ENCODE measurements around the gene ADH1C. TPM values are rescaled to one million over a fixed set of nuclear protein-coding genes. Genes with fewer than 3 reads are reported as not detected.

Gene ADH1C
- total RNA-seq, 1 experiment from 2014 or later, result not detected

DNA sequence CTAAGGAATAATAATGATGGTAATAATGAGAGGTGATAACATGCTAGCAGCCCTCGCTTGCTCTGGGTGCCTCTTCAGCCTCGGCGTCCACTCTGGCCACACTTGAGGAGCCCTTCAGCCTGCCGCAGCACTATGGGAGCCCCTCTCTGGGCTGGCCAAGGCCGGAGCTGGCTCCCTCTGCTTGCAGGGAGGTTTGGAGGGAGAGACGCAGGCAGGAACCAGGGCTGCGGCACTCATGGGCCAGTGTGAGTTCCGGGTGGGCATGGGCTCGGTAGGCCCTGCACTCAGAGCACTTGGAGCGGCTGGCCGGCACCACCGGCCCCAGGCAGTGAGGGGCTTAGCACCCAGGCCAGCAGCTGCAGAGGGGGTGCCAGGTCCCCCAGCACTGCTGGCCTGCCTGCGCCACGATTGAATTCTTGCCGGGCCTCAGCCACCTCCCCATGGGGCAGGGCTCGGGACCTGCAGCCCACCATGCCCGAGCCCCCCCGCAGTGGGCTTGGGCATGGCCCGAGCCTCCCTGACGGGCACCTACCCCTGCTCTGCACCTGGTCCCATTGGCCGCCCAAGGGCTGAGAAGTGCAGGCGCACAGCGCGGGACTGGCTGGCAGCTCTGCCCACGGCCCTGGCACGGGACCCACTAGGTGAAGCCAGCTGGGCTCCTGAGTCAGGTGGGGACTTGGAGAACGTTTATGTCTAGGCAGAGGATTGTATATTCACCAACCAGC, 7.1 kb upstream of the ADH1C start:
- Histone ChIP-seq H2BK5ac (ENCODE audit: insufficient read length, low read length) (no peak overlapping the region), H4K20me1 (ENCODE audit: control insufficient read depth, insufficient read depth, insufficient read length) (no peaks in the 10 kb centered on the region), H3K27ac (ENCODE audit: insufficient read length, low read depth, low read length) (no peak overlapping the region), H4K5ac (ENCODE audit: insufficient read length, low read depth, low read length) (no peak overlapping the region), H3K27me3 (ENCODE audit: insufficient read depth, low read length) (no peaks in the 10 kb centered on the region), H3K4me2 (ENCODE audit: insufficient read depth, insufficient read length, low read length) (no peak overlapping the region), H3K56ac (ENCODE audit: insufficient read length, low read depth, low read length) (no peak overlapping the region), H3K4me1 (ENCODE audit: insufficient read depth, low read length) (no peaks in the 10 kb centered on the region), H3K79me1 (ENCODE audit: insufficient read depth, low read depth, low read length, poor library complexity, severe bottlenecking) (no peaks in the 10 kb centered on the region), H3K18ac (ENCODE audit: insufficient read length, low read depth, low read length) (no peak overlapping the region), H2BK12ac (ENCODE audit: insufficient read length, low read depth, low read length) (no peak overlapping the region), H3K9me3 (ENCODE audit: control insufficient read depth, low read depth, low read length) (no peaks in the 10 kb centered on the region), H2BK15ac (ENCODE audit: low read depth, low read length) (no peak overlapping the region), H2AFZ (ENCODE audit: low read length) (no peak overlapping the region), H3K79me2 (ENCODE audit: insufficient read depth, low read length) (no peaks in the 10 kb centered on the region), H4K91ac (ENCODE audit: insufficient read length, low read depth, low read length) (no peak overlapping the region), H2AK5ac (ENCODE audit: insufficient read length, low read length) (no peak overlapping the region), H2BK120ac (ENCODE audit: low read depth, low read length, poor library complexity, severe bottlenecking) (no peak overlapping the region), H3T11ph (ENCODE audit: low read length) (no peak overlapping the region), H3K23ac (ENCODE audit: insufficient read length, low read depth, low read length) (no peak overlapping the region), H3K23me2 (ENCODE audit: insufficient read length, low read depth, low read length, poor library complexity, severe bottlenecking) (no peaks in the 10 kb centered on the region), H2BK20ac (ENCODE audit: low read depth, low read length, poor library complexity, severe bottlenecking) (no peak overlapping the region), H3K9ac (ENCODE audit: extremely low read depth, insufficient read length, low read length) (no peak overlapping the region), H4K8ac (replicated peaks; ENCODE audit: insufficient read length, low read depth, low read length) (no peak overlapping the region), H3K4ac (ENCODE audit: low read depth, low read length) (no peak overlapping the region), H3K14ac (ENCODE audit: insufficient read depth, low read length) (no peak overlapping the region)
- Mint-ChIP-seq H3K27ac (no peak overlapping the region), H3K27me3 (ENCODE audit: low read depth) (no peaks in the 10 kb centered on the region), H3K4me1 (no peaks in the 10 kb centered on the region), H3K4me3 (no peak overlapping the region), H3K9me3 (peaks cover 34 to 44% of the 10 kb centered on the region in 2 experiments), H3K36me3 (ENCODE audit: insufficient read depth in 1 of 3, low read depth in 3 of 3) (peaks cover 0 to 18% (median 6%) of the 10 kb centered on the region in 3 experiments; a peak in 6 of 7 replicates)
- no peak for DNase-seq
- TF ChIP-seq, protein P1, sequence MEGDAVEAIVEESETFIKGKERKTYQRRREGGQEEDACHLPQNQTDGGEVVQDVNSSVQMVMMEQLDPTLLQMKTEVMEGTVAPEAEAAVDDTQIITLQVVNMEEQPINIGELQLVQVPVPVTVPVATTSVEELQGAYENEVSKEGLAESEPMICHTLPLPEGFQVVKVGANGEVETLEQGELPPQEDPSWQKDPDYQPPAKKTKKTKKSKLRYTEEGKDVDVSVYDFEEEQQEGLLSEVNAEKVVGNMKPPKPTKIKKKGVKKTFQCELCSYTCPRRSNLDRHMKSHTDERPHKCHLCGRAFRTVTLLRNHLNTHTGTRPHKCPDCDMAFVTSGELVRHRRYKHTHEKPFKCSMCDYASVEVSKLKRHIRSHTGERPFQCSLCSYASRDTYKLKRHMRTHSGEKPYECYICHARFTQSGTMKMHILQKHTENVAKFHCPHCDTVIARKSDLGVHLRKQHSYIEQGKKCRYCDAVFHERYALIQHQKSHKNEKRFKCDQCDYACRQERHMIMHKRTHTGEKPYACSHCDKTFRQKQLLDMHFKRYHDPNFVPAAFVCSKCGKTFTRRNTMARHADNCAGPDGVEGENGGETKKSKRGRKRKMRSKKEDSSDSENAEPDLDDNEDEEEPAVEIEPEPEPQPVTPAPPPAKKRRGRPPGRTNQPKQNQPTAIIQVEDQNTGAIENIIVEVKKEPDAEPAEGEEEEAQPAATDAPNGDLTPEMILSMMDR (conservative IDR thresholded peaks at IDR 0.05), result no peak
- no CpG with 5 or more reads among the region's 27 CpGs for WGBS (ENCODE audit: extremely low coverage, insufficient read length, low lambda C conversion rate)
